Upper lobe of left lung (tissue), 6 donors: Measurements from ENCODE around the gene GPR135. TPM values are rescaled to one million over a fixed set of nuclear protein-coding genes. Genes with fewer than 3 reads are reported as not detected.

Experiments used
- ATAC-seq, 2 donors: fragments of 200-7000 bp; cut with Tn5 transposase; one replicate each; pipeline ENCODE4 v1.9.1; 2022; ENCODE audit warnings: mild to moderate bottlenecking in 2 of 2, moderate library complexity in 2 of 2; ENCODE audit not compliant: low FRiP score in 2 of 2
- DNase-seq, 2 donors: peaks; one replicate each; pipeline ENCODE4 v3.0.0-alpha.2; 2019 to 2020
- H3K27ac ChIP-seq, 4 donors: fragments of 200-600 bp; sonication (generic); one replicate each; pipeline ENCODE4 v1.5.1; 2016 to 2019
- H3K27me3 ChIP-seq, 4 donors: fragments of 200-600 bp; sonication (generic); one replicate each; pipeline ENCODE4 v1.5.1; 2017 to 2019
- H3K36me3 ChIP-seq, 4 donors: fragments of 200-600 bp; sonication (generic); one replicate each; pipeline ENCODE4 v1.5.1; 2016 to 2019
- H3K4me1 ChIP-seq, 4 donors: fragments of 200-600 bp; sonication (generic); one replicate each; pipeline ENCODE4 v1.5.1; 2018 to 2019
- H3K4me3 ChIP-seq, 4 donors: fragments of 200-600 bp; sonication (generic); one replicate each; pipeline ENCODE4 v1.5.1; 2017 to 2019; ENCODE audit warnings: mild to moderate bottlenecking in 2 of 4, moderate library complexity in 1 of 4
- H3K9me3 ChIP-seq, 4 donors: fragments of 200-600 bp; sonication (generic); one replicate each; pipeline ENCODE4 v1.5.1; 2018 to 2019
- EP300 ChIP-seq, 4 donors: sonication (generic); formaldehyde crosslinking; IDR thresholded peaks; one replicate each; pipeline ENCODE4 v1.5.1; 2017; ENCODE audit warnings: antibody characterized with exemption in 4 of 4, control low read depth in 2 of 4
- POLR2A ChIP-seq, 4 donors: fragments of 450-650 bp; IDR thresholded peaks; one replicate each; pipeline ENCODE4 v1.5.1; 2016 to 2017; ENCODE audit warnings: antibody characterized with exemption in 4 of 4, mild to moderate bottlenecking in 2 of 4
- POLR2AphosphoS5 ChIP-seq, 2 donors: sonication (generic); formaldehyde crosslinking; IDR thresholded peaks; one replicate each; pipeline ENCODE4 v1.5.1; 2017; ENCODE audit warnings: antibody characterized with exemption in 2 of 2
- WGBS, 2 donors: methylation state at CpG; one replicate each; pipeline ENCODE4 v1.1.5; 2017 to 2018; 5-methylcytosine and 5-hydroxymethylcytosine counted together
- total RNA-seq, 6 donors: library from RNA; depleted of rRNA in 4 of 6; stranded (reverse); fragments of >200 nt in 4 of 6; gene quantifications; one replicate each; pipeline versions ENCODE4 v1.1.0 to v1.2.1, GENCODE V29; 2016 to 2021
- TF ChIP-seq, protein P1 (sequence below), 6 experiments: fragments of 450-650 bp in 4 of 6; fragments of 200-600 bp in 2 of 6; sonication (generic) in 2 of 6; IDR thresholded peaks; one replicate each; pipeline ENCODE4 v1.5.1; 2016 to 2019; ENCODE audit warnings: antibody characterized with exemption in 6 of 6
- donor health status: DM: no; HTN: no; CAD: no; lungs with moderate emphysema.
- donor health status: DM: no; HTN: yes; CAD: no; lungs with severe emphysema.

Gene GPR135
- total RNA-seq, 6 donors from 2014 or later: 1.7 to 10.5 (median 6.2) TPM

DNA sequence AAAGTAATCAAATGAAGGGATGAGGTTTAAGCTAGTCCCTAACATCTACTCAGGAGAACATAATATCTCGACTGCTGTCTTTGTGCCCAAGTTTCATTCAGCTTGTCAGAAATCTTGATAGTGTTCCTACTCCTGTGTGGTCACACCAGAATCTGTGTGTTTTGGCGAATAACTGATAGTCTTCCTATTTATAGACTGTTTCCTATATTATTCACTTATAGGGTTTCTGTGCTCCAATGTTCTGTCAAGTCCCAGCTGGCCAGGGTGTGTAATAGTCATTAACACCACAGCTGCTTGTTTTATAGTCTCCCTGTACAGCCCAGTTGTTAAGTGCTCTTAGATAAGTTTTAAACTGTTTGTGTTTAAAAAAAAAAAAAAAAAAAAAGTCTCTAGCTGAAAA lies 45.9 kb downstream of the GPR135 start:
- no peak for TF ChIP-seq POLR2A (IDR thresholded peaks at IDR 0.05)
- TF ChIP-seq POLR2AphosphoS5 (IDR thresholded peaks at IDR 0.05): no peak
- TF ChIP-seq, protein P1, sequence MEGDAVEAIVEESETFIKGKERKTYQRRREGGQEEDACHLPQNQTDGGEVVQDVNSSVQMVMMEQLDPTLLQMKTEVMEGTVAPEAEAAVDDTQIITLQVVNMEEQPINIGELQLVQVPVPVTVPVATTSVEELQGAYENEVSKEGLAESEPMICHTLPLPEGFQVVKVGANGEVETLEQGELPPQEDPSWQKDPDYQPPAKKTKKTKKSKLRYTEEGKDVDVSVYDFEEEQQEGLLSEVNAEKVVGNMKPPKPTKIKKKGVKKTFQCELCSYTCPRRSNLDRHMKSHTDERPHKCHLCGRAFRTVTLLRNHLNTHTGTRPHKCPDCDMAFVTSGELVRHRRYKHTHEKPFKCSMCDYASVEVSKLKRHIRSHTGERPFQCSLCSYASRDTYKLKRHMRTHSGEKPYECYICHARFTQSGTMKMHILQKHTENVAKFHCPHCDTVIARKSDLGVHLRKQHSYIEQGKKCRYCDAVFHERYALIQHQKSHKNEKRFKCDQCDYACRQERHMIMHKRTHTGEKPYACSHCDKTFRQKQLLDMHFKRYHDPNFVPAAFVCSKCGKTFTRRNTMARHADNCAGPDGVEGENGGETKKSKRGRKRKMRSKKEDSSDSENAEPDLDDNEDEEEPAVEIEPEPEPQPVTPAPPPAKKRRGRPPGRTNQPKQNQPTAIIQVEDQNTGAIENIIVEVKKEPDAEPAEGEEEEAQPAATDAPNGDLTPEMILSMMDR (IDR thresholded peaks at IDR 0.05): no peak
- no peak for TF ChIP-seq EP300 (IDR thresholded peaks at IDR 0.05)
- Histone ChIP-seq H3K4me1 (peaks cover 0 to 4% (median 0%) of the 10 kb centered on the region in 4 donors), H3K27me3 (no peaks in the 10 kb centered on the region), H3K4me3 (no peak overlapping the region), H3K9me3 (no peaks in the 10 kb centered on the region), H3K36me3 (no peaks in the 10 kb centered on the region), H3K27ac (no peak overlapping the region)
- WGBS, 2 donors: 74 to 82% methylated on average over 2 of the region's 2 CpGs
- no peak for DNase-seq
- no peak for ATAC-seq

DNA sequence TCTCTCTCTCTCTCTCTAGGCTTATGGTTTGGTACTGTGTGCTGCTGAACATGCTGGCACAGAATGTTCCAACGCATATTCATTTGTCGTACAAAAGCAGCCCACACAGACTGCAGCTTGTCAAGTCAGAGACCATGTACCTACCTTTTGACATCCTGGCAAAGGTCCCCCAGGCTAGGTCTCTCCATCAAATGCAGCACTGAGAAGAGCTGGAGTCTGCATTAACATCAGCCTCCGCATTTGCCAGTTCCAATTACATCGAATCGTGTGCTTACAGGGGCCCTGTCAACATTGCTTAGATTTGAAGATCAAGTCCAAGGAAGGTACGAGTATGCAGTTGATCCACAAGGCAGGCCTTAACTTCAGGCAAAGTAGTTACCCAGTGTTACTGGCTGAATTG lies 47.9 kb downstream of the GPR135 start:
- no peak overlapping the region for H3K27ac ChIP-seq
- ATAC-seq (no peak), DNase-seq (no peak)
- 79 to 92% methylated on average over 4 to 6 of the region's 6 CpGs for WGBS, 2 donors
- H3K9me3 ChIP-seq: no peaks in the 10 kb centered on the region
- TF ChIP-seq, protein P1 (IDR thresholded peaks at IDR 0.05): no peak
- no peak for TF ChIP-seq POLR2A (IDR thresholded peaks at IDR 0.05)
- TF ChIP-seq POLR2AphosphoS5 (IDR thresholded peaks at IDR 0.05): no peak
- TF ChIP-seq EP300 (IDR thresholded peaks at IDR 0.05): no peak
- peaks cover 0 to 4% (median 0%) of the 10 kb centered on the region in 4 donors for H3K4me1 ChIP-seq
- no peak overlapping the region for H3K4me3 ChIP-seq
- H3K27me3 ChIP-seq: no peaks in the 10 kb centered on the region
- H3K36me3 ChIP-seq: no peaks in the 10 kb centered on the region

DNA sequence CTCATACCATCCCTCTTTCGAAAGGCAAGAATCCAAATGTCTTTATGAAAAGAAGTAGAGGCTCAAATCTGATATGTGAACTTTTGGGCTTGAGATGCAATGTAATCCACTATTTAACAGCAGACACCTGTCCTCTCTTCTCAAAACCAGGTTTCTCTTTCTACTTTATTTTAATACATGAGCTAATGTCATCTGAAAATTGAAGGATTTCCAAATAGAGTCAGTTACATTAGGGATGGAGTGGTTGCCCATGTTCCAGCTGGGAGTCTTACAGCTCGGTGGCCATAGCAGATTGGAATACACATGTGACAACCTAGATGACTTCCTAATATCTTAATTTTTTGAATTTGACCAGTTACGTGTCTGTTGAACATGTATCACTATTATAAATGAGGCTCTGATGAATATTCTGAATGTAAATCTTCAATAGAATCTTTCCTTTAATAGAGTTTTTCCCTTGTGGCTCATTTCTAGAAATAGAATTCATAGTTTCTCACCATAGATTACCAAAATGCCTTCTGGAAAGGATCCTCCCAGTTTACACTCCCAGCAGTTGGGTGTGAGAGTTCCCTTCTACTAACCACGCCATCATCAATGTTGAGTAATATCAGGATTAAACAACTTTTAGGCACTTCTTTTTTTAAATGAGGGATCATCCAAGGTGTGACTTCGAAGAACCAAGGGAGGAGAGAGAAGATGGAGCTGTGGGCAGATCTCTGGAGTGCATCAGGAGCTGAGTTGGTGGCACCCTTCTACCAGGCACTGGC lies 49.2 kb downstream of the GPR135 start:
- 85 to 91% methylated on average over 5 of the region's 5 CpGs for WGBS, 2 donors
- DNase-seq: no peak
- no peaks in the 10 kb centered on the region for H3K9me3 ChIP-seq
- no peak overlapping the region for H3K27ac ChIP-seq
- no peaks in the 10 kb centered on the region for H3K4me1 ChIP-seq
- no peak overlapping the region for H3K4me3 ChIP-seq
- ATAC-seq: no peak
- TF ChIP-seq, protein P1 (IDR thresholded peaks at IDR 0.05): no peak
- TF ChIP-seq POLR2AphosphoS5 (IDR thresholded peaks at IDR 0.05): no peak
- no peak for TF ChIP-seq POLR2A (IDR thresholded peaks at IDR 0.05)
- TF ChIP-seq EP300 (IDR thresholded peaks at IDR 0.05): no peak
- no peaks in the 10 kb centered on the region for H3K36me3 ChIP-seq
- no peaks in the 10 kb centered on the region for H3K27me3 ChIP-seq

Other genes with a start within 250 kb of the GPR135 start
- 10 to 100 TPM; 16.7 to 53.4 (median 38.9) TPM for gene L3HYPDH, start 19.0 kb upstream of the GPR135 start, total RNA-seq
- gene JKAMP, start 19.1 kb upstream of the GPR135 start, total RNA-seq: 10 to 100 TPM; 34.2 to 59.7 (median 44.0) TPM
- under 1 TPM in 1 of 6 donors, not detected in 5; 0.14 TPM for gene CCDC175, start 111.4 kb upstream of the GPR135 start, total RNA-seq